HEK293 (cell line): Measurements from ENCODE around the gene LDLRAD3.

Source experiments
- CTCF ChIA-PET: fragments of 350-600 bp; formaldehyde crosslinking; extraction: SDS; loops from one replicate; lab custom pipeline; 2021; ENCODE audit warnings: antibody characterized with exemption; lab: Yijun Ruan, JAX
- POLR2A ChIA-PET: fragments of 300-600 bp; formaldehyde crosslinking; extraction: SDS; loops from one replicate; lab custom pipeline; 2020; ENCODE audit warnings: antibody characterized with exemption, inconsistent platforms; lab: Yijun Ruan, JAX
- H3K27ac ChIP-seq: fragments of 200-500 bp; sonication (Bioruptor generic); 2 replicates; pipeline ENCODE4 v1.5.1; 2014; ENCODE audit warnings: low read depth, low read length, control low read depth, inconsistent platforms; ENCODE audit errors: extremely low read depth
- H3K36me3 ChIP-seq, 2 experiments: fragments of 200-500 bp in 1 of 2; sonication (Bioruptor generic) in 1 of 2; 1 replicate in 1 of 2; 2 replicates in 1 of 2; pipeline ENCODE4 v1.5.1; 2014 to 2017; ENCODE audit warnings: inconsistent platforms in 2 of 2, low read length in 2 of 2; ENCODE audit not compliant: control insufficient read depth in 2 of 2, insufficient read depth in 1 of 2
- H3K4me1 ChIP-seq: fragments of 200-500 bp; sonication (Bioruptor generic); 2 replicates; pipeline ENCODE4 v1.5.1; 2014; ENCODE audit warnings: mild to moderate bottlenecking, low read length, inconsistent platforms; ENCODE audit not compliant: control insufficient read depth, insufficient read depth
- H3K4me3 ChIP-seq: 2 replicates; pipeline ENCODE4 v1.5.1; 2011; ENCODE audit warnings: low read depth, mild to moderate bottlenecking, control low read depth, low read length, moderate library complexity
- H3K9me3 ChIP-seq: fragments of 200-500 bp; sonication (Bioruptor generic); 2 replicates; pipeline ENCODE4 v1.5.1; 2014; ENCODE audit warnings: low read depth, low read length, inconsistent platforms; ENCODE audit not compliant: control insufficient read depth, insufficient read depth
- AEBP2 ChIP-seq: fragments of 450-650 bp; formaldehyde crosslinking; IDR thresholded peaks from 2 replicates; pipeline ENCODE4 v1.5.1; 2016; ENCODE audit warnings: missing biosample characterization, missing genetic modification characterization, borderline replicate concordance
- HOXD13 ChIP-seq: sonication (generic); formaldehyde crosslinking; IDR thresholded peaks from 2 replicates; pipeline ENCODE4 v1.8.0; 2022; ENCODE audit warnings: missing genetic modification reagents, borderline replicate concordance
- KLF7 ChIP-seq: fragments of 450-650 bp; formaldehyde crosslinking; IDR thresholded peaks from 2 replicates; pipeline ENCODE4 v1.5.1; 2016; ENCODE audit warnings: missing biosample characterization, missing genetic modification characterization, borderline replicate concordance
- SALL2 ChIP-seq: fragments of 450-650 bp; formaldehyde crosslinking; IDR thresholded peaks from 2 replicates; pipeline ENCODE4 v1.5.0; 2017; ENCODE audit warnings: missing biosample characterization, mild to moderate bottlenecking, missing genetic modification characterization, borderline replicate concordance
- SCRT1 ChIP-seq: fragments of 450-650 bp; formaldehyde crosslinking; IDR thresholded peaks from 2 replicates; pipeline ENCODE4 v1.5.1; 2016; ENCODE audit warnings: missing biosample characterization, missing genetic modification characterization, borderline replicate concordance
- SCRT2 ChIP-seq: fragments of 450-650 bp; formaldehyde crosslinking; IDR thresholded peaks from 2 replicates; pipeline ENCODE4 v1.5.1; 2016; ENCODE audit warnings: missing biosample characterization, missing genetic modification characterization
- TCF7L2 ChIP-seq: IDR thresholded peaks from 2 replicates; pipeline ENCODE4 v1.6.1; 2011; ENCODE audit warnings: low read depth, mild to moderate bottlenecking, inconsistent platforms, low read length, moderate library complexity, borderline replicate concordance
- ZNF133 ChIP-seq: fragments of 450-650 bp; formaldehyde crosslinking; IDR thresholded peaks from 2 replicates; pipeline ENCODE4 v1.5.1; 2016; ENCODE audit warnings: missing biosample characterization, missing genetic modification characterization
- ZNF24 ChIP-seq: fragments of 450-650 bp; formaldehyde crosslinking; IDR thresholded peaks from 2 replicates; pipeline ENCODE4 v1.5.1; 2016; ENCODE audit warnings: missing biosample characterization, missing genetic modification characterization
- ZNF423 ChIP-seq: fragments of 450-650 bp; formaldehyde crosslinking; IDR thresholded peaks from 2 replicates; pipeline ENCODE4 v1.5.1; 2016; ENCODE audit warnings: missing biosample characterization, missing genetic modification characterization
- ZNF449 ChIP-seq: fragments of 450-650 bp; formaldehyde crosslinking; IDR thresholded peaks from 2 replicates; pipeline ENCODE4 v1.5.1; 2017; ENCODE audit warnings: missing biosample characterization, mild to moderate bottlenecking, missing genetic modification characterization, moderate library complexity
- ZNF514 ChIP-seq: fragments of 450-650 bp; formaldehyde crosslinking; IDR thresholded peaks from 2 replicates; pipeline ENCODE4 v1.5.1; 2016; ENCODE audit warnings: missing biosample characterization, missing genetic modification characterization
- ZNF549 ChIP-seq: fragments of 450-650 bp; IDR thresholded peaks from 2 replicates; pipeline ENCODE4 v1.5.1; 2018; ENCODE audit warnings: missing biosample characterization, missing genetic modification characterization, mild to moderate bottlenecking, inconsistent platforms, moderate library complexity
- ZNF621 ChIP-seq: fragments of 450-650 bp; formaldehyde crosslinking; IDR thresholded peaks from 2 replicates; pipeline ENCODE4 v1.5.1; 2017; ENCODE audit warnings: missing biosample characterization, missing genetic modification characterization
- ZNF768 ChIP-seq: fragments of 450-650 bp; formaldehyde crosslinking; IDR thresholded peaks from 2 replicates; pipeline ENCODE4 v1.5.1; 2018; ENCODE audit warnings: missing biosample characterization, mild to moderate bottlenecking, missing genetic modification characterization
- ZNF792 ChIP-seq: fragments of 450-650 bp; formaldehyde crosslinking; IDR thresholded peaks from 2 replicates; pipeline ENCODE4 v1.5.1; 2016; ENCODE audit warnings: missing biosample characterization, missing genetic modification characterization
- TF ChIP-seq, protein P1 (sequence below): sonication (generic); formaldehyde crosslinking; IDR thresholded peaks from 2 replicates; pipeline ENCODE4 v1.8.1; 2022; ENCODE audit warnings: mild to moderate bottlenecking, moderate library complexity, missing genetic modification reagents

The LDLRAD3 gene

DNA sequence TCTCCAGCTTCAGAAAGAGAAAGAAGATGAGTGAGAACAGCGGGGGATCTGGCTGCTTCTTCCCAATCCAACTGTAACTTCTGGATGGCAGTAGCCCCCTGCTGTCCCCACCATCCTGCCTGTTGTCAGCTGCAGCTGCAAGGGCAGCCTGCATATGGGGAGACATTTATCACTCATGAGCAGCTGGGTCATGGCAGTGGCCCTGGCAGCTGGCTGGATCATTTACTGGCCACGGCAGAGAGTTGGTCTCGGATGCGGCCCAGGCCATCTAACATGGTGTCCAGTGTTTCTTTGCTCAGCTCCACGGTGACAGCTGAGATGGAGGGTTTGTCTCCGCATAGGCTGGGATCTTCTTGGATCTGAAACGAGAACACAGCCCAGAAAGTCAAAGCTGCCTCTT lies 330.6 kb downstream of the LDLRAD3 start:
- POLR2A ChIA-PET = no interaction called here
- Histone ChIP-seq H3K36me3 (peaks cover 0 to 31% of the 10 kb centered on the region in 2 experiments; a peak in 1 of 3 replicates), H3K27ac (no peak overlapping the region), H3K4me1 (no peaks in the 10 kb centered on the region), H3K4me3 (no peak overlapping the region), H3K9me3 (no peaks in the 10 kb centered on the region)
- no peak for TF ChIP-seq ZNF792 (tag by site-specific recombination)
- TF ChIP-seq ZNF549 (tag by site-specific recombination) = no peak
- CTCF ChIA-PET = interaction anchor here (0.5 to 1.2 kb wide), 4 partner anchors 8 to 218 kb away, joined by 3 read pairs; no protein-coding TSS in a partner anchor

- POLR2A ChIA-PET = no interaction called here
- no peak overlapping the region for H3K27ac ChIP-seq
Observed at GRCh38 chr11:36278531-36279282, 334.8 kb downstream of the LDLRAD3 start.

GRCh38 chr11:36280531-36280930 lies 336.7 kb downstream of the LDLRAD3 start:
- Histone ChIP-seq H3K27ac (no peak overlapping the region), H3K4me1 (no peaks in the 10 kb centered on the region), H3K36me3 (peaks cover 0 to 10% of the 10 kb centered on the region in 2 experiments; a peak in 1 of 3 replicates), H3K9me3 (no peaks in the 10 kb centered on the region), H3K4me3 (no peak overlapping the region)
- POLR2A ChIA-PET = no interaction called here
- CTCF ChIA-PET = interaction anchor here (0.6 to 2.5 kb wide), 3 partner anchors 14 to 571 kb away, joined by 3 to 15 read pairs (median 4); no protein-coding TSS in a partner anchor
- TF ChIP-seq ZNF514 = no peak
- no peak for TF ChIP-seq KLF7 (tag by site-specific recombination)
- no peak for TF ChIP-seq ZNF621 (tag by site-specific recombination)
- TF ChIP-seq AEBP2 (tag by site-specific recombination) = no peak
- no peak for TF ChIP-seq TCF7L2
- TF ChIP-seq SALL2 = no peak
- no peak for TF ChIP-seq ZNF24 (tag by site-specific recombination)
- no peak for TF ChIP-seq HOXD13 (CRISPR knock-in tag)
- TF ChIP-seq ZNF768 (tag by site-specific recombination) = no peak
- TF ChIP-seq, protein P1, sequence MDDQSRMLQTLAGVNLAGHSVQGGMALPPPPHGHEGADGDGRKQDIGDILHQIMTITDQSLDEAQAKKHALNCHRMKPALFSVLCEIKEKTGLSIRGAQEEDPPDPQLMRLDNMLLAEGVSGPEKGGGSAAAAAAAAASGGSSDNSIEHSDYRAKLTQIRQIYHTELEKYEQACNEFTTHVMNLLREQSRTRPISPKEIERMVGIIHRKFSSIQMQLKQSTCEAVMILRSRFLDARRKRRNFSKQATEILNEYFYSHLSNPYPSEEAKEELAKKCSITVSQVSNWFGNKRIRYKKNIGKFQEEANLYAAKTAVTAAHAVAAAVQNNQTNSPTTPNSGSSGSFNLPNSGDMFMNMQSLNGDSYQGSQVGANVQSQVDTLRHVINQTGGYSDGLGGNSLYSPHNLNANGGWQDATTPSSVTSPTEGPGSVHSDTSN (CRISPR knock-in tag) = no peak
- TF ChIP-seq ZNF133 = no peak

More at GRCh38 chr11:36278531-36279282, 334.8 kb downstream of the LDLRAD3 start:
- no peak overlapping the region for H3K4me3 ChIP-seq
- CTCF ChIA-PET = interaction anchor here (0.5 to 2.5 kb wide), 7 partner anchors 13 to 633 kb away, joined by 3 to 15 read pairs (median 3); no protein-coding TSS in a partner anchor
- peaks cover 0 to 22% of the 10 kb centered on the region in 2 experiments; a peak in 1 of 3 replicates for H3K36me3 ChIP-seq
- no peaks in the 10 kb centered on the region for H3K4me1 ChIP-seq
- no peaks in the 10 kb centered on the region for H3K9me3 ChIP-seq
- TF ChIP-seq ZNF423 (tag by site-specific recombination) = no peak
- peak; percentile 98 for TF ChIP-seq SCRT2 (tag by site-specific recombination)
- TF ChIP-seq SCRT1 (tag by site-specific recombination) = peak; percentile 87
- no peak for TF ChIP-seq ZNF449 (tag by site-specific recombination)
- TF ChIP-seq, all 188 proteins: peak for 2
